Measurements from ENCODE around the gene GC.
"Not testable (repeated sequence)": the region's sequence is repeated elsewhere in the genome, so short reads cannot be mapped to it uniquely, and the experiment has no call there.

The GC gene

DNA sequence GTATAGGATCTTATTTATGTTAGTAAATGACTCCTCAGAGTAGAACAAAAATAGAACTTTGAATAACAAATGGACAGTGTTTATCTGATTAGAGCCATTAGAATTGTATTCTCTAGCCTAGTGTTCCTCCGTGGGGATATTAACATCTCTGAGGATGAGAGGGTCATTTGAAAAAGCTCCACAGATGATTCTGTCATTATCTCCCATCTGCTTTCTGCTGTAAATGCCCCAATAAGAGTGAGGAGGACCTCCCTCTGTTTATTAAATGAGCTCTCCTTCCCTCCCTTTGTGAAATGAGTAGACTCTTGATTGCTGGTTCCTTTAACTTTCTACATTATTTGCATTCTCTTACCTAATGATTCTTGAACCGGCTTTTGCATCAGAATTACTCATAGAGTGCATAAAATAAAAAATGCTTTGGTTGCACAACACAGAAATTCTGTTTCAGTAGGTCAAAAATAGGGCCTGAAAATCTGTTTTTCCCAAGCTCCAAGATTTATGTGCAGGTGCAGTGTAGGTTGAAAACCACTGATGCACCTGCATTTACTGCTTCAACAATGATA, 18.0 kb downstream of the GC start:
- Histone ChIP-seq H3K4me3 (ENCODE audit: low read depth, low read length) (no peak overlapping the region), H3K27ac (ENCODE audit: low read depth, low read length) (no peak overlapping the region), H3K4me1 (ENCODE audit: control insufficient read depth, insufficient read depth, low read length, unreplicated experiment) (no peaks in the 10 kb centered on the region), H3K27me3 (ENCODE audit: insufficient read depth, low read length) (peaks cover 18% of the 10 kb centered on the region), H2AFZ (ENCODE audit: low read length, unreplicated experiment) (no peak overlapping the region), H3K79me2 (ENCODE audit: control insufficient read depth, insufficient read depth, low read length, unreplicated experiment) (no peaks in the 10 kb centered on the region), H3K36me3 (ENCODE audit: insufficient read depth, low read length) (no peaks in the 10 kb centered on the region)

DNA sequence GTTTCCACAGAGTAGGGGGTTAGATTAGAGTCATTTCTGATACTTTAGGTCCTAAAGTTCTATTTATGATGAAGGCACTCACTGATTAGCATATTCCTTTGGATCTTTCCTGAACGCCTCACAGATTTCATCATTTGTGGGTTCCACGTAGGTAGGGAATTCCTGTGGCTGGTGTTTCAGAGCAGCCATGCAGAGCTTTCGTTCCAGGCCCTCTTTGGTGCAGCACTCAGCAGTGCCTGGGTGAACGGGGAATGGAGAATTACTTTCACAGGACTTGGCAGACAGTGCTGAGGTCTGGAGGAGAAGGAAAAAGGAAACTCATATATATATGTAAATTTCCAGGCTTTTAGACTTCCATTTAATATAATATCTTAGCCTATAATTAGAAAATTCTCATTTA, 18.5 kb downstream of the GC start:
- H3K4me1 ChIP-seq (ENCODE audit: control insufficient read depth, insufficient read depth, low read length, unreplicated experiment) = no peaks in the 10 kb centered on the region
- no peak overlapping the region for H3K4me3 ChIP-seq (ENCODE audit: low read depth, low read length)
- no peak overlapping the region for H2AFZ ChIP-seq (ENCODE audit: low read length, unreplicated experiment)
- H3K27ac ChIP-seq (ENCODE audit: low read depth, low read length) = no peak overlapping the region
- H3K36me3 ChIP-seq (ENCODE audit: insufficient read depth, low read length) = no peaks in the 10 kb centered on the region
- peaks cover 15% of the 10 kb centered on the region for H3K27me3 ChIP-seq (ENCODE audit: insufficient read depth, low read length)
- no peaks in the 10 kb centered on the region for H3K79me2 ChIP-seq (ENCODE audit: control insufficient read depth, insufficient read depth, low read length, unreplicated experiment)

DNA sequence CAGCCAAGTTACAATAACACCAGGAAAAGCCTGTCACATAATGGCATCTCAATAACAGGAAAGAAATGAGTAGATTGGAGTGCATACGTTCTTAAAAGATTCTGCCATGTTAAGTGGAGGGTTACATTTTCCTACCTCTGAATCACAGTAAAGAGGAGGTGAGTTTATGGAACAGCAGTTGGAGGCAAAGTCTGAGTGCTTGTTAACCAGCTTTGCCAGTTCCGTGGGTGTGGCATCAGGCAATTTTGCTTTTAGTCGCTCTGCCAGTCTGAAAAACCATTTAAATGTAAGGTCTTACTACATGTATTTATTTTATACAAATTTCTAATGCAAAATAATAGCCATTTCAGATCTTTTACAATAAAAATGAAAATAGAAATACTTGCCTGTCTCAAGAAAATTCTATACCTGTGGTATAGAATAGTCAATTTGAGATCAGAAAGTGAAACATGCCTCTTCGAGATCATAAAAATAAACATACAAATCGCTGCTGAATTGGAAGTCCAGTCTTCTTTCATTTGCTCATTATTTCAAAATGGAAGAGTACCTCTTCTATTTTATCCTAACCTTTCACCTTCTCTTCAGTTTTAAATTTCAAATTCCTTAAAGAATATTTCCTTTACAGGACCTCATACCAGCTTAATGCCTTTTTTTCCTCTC, 31.4 kb downstream of the GC start:
- Histone ChIP-seq H3K36me3 (ENCODE audit: insufficient read depth, low read length) (no peaks in the 10 kb centered on the region), H3K4me3 (ENCODE audit: low read depth, low read length) (no peak overlapping the region), H2AFZ (ENCODE audit: low read length, unreplicated experiment) (no peak overlapping the region), H3K27me3 (ENCODE audit: insufficient read depth, low read length) (peaks cover 22% of the 10 kb centered on the region), H3K27ac (ENCODE audit: low read depth, low read length) (no peak overlapping the region), H3K79me2 (ENCODE audit: control insufficient read depth, insufficient read depth, low read length, unreplicated experiment) (no peaks in the 10 kb centered on the region), H3K4me1 (ENCODE audit: control insufficient read depth, insufficient read depth, low read length, unreplicated experiment) (no peaks in the 10 kb centered on the region)

DNA sequence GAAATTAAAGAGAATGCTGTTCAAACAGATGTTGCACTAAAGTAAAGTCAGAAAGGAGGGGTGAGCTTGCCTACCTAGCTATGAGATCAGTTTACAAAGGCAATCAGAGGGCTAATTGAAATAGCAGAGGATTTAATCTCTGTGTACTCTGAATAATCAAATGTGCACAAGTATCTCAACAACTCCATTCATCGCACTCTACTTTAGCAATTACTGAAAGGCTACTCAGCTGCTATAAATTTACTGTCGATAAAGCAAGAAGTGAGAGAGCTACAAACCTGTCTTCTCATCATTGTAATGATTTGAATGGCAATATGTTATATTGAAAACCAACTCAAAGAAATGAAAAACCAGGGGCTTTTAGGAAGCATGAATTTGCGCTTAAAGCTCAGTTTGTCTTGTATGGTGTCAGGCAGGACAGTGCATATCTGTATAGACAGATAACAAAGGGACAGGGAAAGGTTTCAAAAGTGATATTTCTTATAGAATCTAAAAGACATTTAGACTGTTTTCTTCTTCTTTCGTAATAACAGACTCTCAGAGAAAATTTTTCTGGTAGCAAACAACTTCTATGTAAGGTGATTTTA, 34.8 kb downstream of the GC start:
- Histone ChIP-seq H3K4me1 (ENCODE audit: control insufficient read depth, insufficient read depth, low read length, unreplicated experiment) (no peaks in the 10 kb centered on the region), H3K27ac (ENCODE audit: low read depth, low read length) (no peak overlapping the region), H3K27me3 (ENCODE audit: insufficient read depth, low read length) (peaks cover 30% of the 10 kb centered on the region), H3K79me2 (ENCODE audit: control insufficient read depth, insufficient read depth, low read length, unreplicated experiment) (no peaks in the 10 kb centered on the region), H2AFZ (ENCODE audit: low read length, unreplicated experiment) (no peak overlapping the region), H3K36me3 (ENCODE audit: insufficient read depth, low read length) (no peaks in the 10 kb centered on the region), H3K4me3 (ENCODE audit: low read depth, low read length) (no peak overlapping the region)

DNA sequence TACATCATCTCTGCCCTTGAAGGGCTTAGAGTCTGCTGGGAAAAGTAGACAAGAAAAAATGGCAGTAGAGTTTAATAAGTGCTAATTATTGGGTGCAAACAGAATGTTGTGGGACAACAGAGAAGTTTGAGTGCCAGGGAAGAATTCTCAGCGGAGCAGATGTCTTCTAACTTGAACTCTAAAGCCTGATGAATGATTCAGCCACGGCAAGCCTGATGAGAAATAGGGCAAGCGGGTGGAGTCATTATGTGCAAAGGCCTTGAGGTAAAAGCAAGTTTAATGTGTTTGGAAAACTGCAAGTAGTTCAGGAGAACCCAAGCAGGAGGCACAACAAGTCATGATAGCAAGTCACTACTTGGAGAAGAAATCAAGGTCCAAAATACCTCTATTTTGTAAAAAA, 37.5 kb downstream of the GC start:
- Histone ChIP-seq H2AFZ (ENCODE audit: low read length, unreplicated experiment) (no peak overlapping the region), H3K36me3 (ENCODE audit: insufficient read depth, low read length) (no peaks in the 10 kb centered on the region), H3K27me3 (ENCODE audit: insufficient read depth, low read length) (peaks cover 28% of the 10 kb centered on the region), H3K79me2 (ENCODE audit: control insufficient read depth, insufficient read depth, low read length, unreplicated experiment) (no peaks in the 10 kb centered on the region), H3K4me3 (ENCODE audit: low read depth, low read length) (no peak overlapping the region), H3K4me1 (ENCODE audit: control insufficient read depth, insufficient read depth, low read length, unreplicated experiment) (no peaks in the 10 kb centered on the region), H3K27ac (ENCODE audit: low read depth, low read length) (no peak overlapping the region)

DNA sequence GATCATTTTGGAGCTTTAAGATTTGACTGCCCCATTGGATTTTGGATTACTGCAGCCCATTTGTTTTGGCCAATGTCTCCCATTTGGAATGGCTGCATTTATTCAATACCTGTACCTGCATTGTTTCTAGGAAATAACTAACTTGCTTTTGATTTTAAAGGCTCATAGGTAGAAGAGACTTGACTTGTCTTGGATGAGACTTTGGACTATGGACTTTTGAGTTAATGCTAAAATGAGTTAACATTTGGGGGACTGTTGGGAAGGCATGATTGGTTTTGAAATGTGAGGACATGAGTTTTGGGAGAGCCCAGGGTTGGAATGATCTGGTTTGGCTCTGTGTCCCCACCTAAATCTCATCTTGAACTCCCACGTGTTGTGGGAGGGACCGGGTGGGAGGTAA, 45.1 kb downstream of the GC start:
- H3K27ac ChIP-seq (ENCODE audit: low read depth, low read length); H3K79me2 ChIP-seq (ENCODE audit: control insufficient read depth, insufficient read depth, low read length, unreplicated experiment); H3K36me3 ChIP-seq (ENCODE audit: insufficient read depth, low read length); H3K4me3 ChIP-seq (ENCODE audit: low read depth, low read length); H2AFZ ChIP-seq (ENCODE audit: low read length, unreplicated experiment); H3K4me1 ChIP-seq (ENCODE audit: control insufficient read depth, insufficient read depth, low read length, unreplicated experiment); H3K27me3 ChIP-seq (ENCODE audit: insufficient read depth, low read length): not testable (repeated sequence)

DNA sequence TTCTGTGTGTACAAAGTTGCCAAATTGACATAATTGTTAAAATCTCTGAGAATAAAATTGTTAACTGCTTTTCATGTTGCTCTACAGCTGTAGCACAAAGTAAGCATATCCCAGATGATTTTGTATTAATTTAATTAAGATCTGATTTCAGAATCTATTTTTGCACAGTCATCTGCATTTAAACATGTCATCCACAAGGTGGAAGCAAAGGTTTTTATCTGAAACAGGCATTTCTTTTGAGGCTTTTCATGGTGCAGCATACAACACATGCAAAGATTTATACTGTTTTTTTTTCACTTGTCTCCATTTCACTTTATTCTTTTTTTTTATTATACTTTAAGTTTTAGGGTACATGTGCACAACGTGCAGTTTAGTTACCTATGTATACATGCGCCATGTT, 51.2 kb downstream of the GC start:
- H3K27me3 ChIP-seq (ENCODE audit: insufficient read depth, low read length) = peaks cover 9% of the 10 kb centered on the region; the same call in 1 of the 2 replicates
- no peak overlapping the region for H2AFZ ChIP-seq (ENCODE audit: low read length, unreplicated experiment)
- no peak overlapping the region for H3K4me3 ChIP-seq (ENCODE audit: low read depth, low read length)
- H3K79me2 ChIP-seq (ENCODE audit: control insufficient read depth, insufficient read depth, low read length, unreplicated experiment) = no peaks in the 10 kb centered on the region
- H3K4me1 ChIP-seq (ENCODE audit: control insufficient read depth, insufficient read depth, low read length, unreplicated experiment) = no peaks in the 10 kb centered on the region
- H3K36me3 ChIP-seq (ENCODE audit: insufficient read depth, low read length) = no peaks in the 10 kb centered on the region
- no peak overlapping the region for H3K27ac ChIP-seq (ENCODE audit: low read depth, low read length)

DNA sequence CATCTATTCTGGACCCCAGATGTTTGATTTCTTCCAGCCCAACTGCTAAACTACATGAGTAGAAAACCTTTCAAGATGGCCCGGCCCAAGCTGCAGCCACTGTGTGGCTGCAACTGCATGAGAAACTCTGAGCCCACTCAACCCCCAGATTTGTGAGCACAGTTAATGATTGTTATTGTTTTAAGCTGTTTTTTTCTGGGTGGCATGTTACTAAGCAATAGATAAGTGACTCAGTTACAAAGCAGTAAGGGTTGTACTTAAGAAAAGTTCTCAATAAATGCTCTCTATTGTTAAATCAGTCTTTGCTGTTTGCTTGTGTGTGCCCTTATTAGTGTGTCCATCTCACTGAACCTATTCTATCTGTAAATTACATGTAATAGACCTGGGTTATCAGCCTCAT, 51.8 kb downstream of the GC start:
- Histone ChIP-seq H3K27ac (ENCODE audit: low read depth, low read length) (no peak overlapping the region), H3K4me1 (ENCODE audit: control insufficient read depth, insufficient read depth, low read length, unreplicated experiment) (no peaks in the 10 kb centered on the region), H3K36me3 (ENCODE audit: insufficient read depth, low read length) (no peaks in the 10 kb centered on the region), H3K79me2 (ENCODE audit: control insufficient read depth, insufficient read depth, low read length, unreplicated experiment) (no peaks in the 10 kb centered on the region), H3K27me3 (ENCODE audit: insufficient read depth, low read length) (peaks cover 9% of the 10 kb centered on the region; the same call in 1 of the 2 replicates), H2AFZ (ENCODE audit: low read length, unreplicated experiment) (no peak overlapping the region), H3K4me3 (ENCODE audit: low read depth, low read length) (no peak overlapping the region)

DNA sequence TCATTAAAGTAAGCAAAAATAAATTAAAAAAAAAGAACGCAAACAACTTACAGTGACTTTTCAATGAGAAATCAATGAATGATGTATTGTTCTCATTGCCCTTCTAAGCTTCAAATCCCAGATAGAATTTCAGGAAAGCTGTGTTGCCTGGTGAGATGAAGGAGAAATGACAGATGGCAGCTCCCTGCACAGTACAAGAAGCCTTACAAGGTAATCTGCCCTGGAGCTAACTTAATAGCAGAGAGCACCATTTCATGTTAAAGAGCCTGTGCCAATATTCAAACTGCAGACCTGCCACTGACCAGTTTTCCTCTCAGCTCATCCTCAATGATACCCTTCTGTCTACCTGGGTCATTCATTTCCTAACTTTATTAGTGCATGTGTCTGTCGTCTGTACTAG, 54.0 kb downstream of the GC start:
- H3K36me3 ChIP-seq (ENCODE audit: insufficient read depth, low read length) = no peaks in the 10 kb centered on the region
- no peak overlapping the region for H2AFZ ChIP-seq (ENCODE audit: low read length, unreplicated experiment)
- no peaks in the 10 kb centered on the region for H3K4me1 ChIP-seq (ENCODE audit: control insufficient read depth, insufficient read depth, low read length, unreplicated experiment)
- H3K79me2 ChIP-seq (ENCODE audit: control insufficient read depth, insufficient read depth, low read length, unreplicated experiment) = no peaks in the 10 kb centered on the region
- H3K27me3 ChIP-seq (ENCODE audit: insufficient read depth, low read length) = peaks cover 12% of the 10 kb centered on the region; the same call in 1 of the 2 replicates
- H3K27ac ChIP-seq (ENCODE audit: low read depth, low read length) = no peak overlapping the region
- no peak overlapping the region for H3K4me3 ChIP-seq (ENCODE audit: low read depth, low read length)

DNA sequence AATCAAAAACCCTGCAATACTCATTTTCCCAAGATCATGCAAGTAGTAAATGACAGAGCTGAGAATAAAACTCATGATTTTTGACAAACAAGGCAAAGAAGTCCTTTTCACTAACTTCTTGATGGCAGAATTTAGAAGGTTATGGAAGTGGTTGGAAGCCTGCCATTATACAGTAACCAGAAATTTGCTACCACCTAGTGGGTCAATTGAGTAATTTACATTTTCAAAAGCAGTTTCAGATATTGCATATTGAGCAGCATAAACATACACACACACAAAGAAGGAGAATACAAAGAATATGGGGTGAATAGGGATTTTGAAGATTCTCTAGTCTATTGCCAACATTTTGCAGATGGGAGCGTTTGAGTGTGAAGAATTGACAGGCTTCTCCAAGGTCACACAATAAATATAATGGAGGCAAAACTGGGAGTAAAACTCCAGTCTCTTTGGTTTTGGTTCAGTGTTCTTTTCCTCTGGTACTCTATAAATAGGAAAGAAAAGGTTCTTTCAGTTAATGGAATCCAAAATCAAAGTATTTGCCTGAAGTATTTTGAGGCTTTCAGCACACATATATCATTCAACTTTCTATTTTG, 70.2 kb downstream of the GC start:
- no peaks in the 10 kb centered on the region for H3K4me1 ChIP-seq (ENCODE audit: control insufficient read depth, insufficient read depth, low read length, unreplicated experiment)
- H2AFZ ChIP-seq (ENCODE audit: low read length, unreplicated experiment) = no peak overlapping the region
- H3K79me2 ChIP-seq (ENCODE audit: control insufficient read depth, insufficient read depth, low read length, unreplicated experiment) = no peaks in the 10 kb centered on the region
- no peak overlapping the region for H3K4me3 ChIP-seq (ENCODE audit: low read depth, low read length)
- no peak overlapping the region for H3K27ac ChIP-seq (ENCODE audit: low read depth, low read length)
- H3K36me3 ChIP-seq (ENCODE audit: insufficient read depth, low read length) = no peaks in the 10 kb centered on the region
- peaks cover 11% of the 10 kb centered on the region; the same call in 1 of the 2 replicates for H3K27me3 ChIP-seq (ENCODE audit: insufficient read depth, low read length)

DNA sequence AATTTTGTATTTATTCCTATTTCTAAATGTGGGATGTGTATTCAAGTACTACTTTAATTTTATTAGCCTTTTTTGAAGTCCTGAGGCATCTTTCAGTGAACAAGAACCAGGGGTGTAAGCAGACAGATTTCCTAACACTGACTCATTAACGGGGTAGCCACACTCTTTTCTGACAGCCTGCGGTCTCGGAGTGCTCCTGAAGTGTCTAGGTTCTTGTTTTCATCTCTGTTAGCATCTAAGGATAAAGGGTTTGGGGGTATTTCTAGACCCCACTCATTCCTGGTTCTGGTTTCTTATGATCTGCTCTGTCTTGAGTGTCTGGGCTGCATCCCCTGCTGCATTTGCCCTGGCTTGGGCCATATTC, 71.9 kb downstream of the GC start:
- no peak overlapping the region for H3K4me3 ChIP-seq (ENCODE audit: low read depth, low read length)
- H3K79me2 ChIP-seq (ENCODE audit: control insufficient read depth, insufficient read depth, low read length, unreplicated experiment) = no peaks in the 10 kb centered on the region
- no peaks in the 10 kb centered on the region for H3K4me1 ChIP-seq (ENCODE audit: control insufficient read depth, insufficient read depth, low read length, unreplicated experiment)
- peaks cover 8% of the 10 kb centered on the region; the same call in 1 of the 2 replicates for H3K27me3 ChIP-seq (ENCODE audit: insufficient read depth, low read length)
- no peak overlapping the region for H2AFZ ChIP-seq (ENCODE audit: low read length, unreplicated experiment)
- no peak overlapping the region for H3K27ac ChIP-seq (ENCODE audit: low read depth, low read length)
- H3K36me3 ChIP-seq (ENCODE audit: insufficient read depth, low read length) = no peaks in the 10 kb centered on the region
